ENCODE measurements around the gene SLC25A36.
"Not testable (repeated sequence)": the region's sequence is repeated elsewhere in the genome, so short reads cannot be mapped to it uniquely, and the experiment has no call there.

- TF ChIP-seq CTCF (IDR thresholded peaks at IDR 0.05; ENCODE audit: insufficient read depth, low read length, poor library complexity, severe bottlenecking); EZH2phosphoT487 (conservative IDR thresholded peaks at IDR 0.05; ENCODE audit: low read length): not testable (repeated sequence)
These were observed 10.1 kb downstream of the SLC25A36 start for GRCh38 chr3:140951750-140952149.
